ENCODE data around the gene ZDHHC24.
A peak's percentile ranks its signal among the peaks of the same experiment; 100 is the strongest.
"Not testable (repeated sequence)": the region's sequence is repeated elsewhere in the genome, so short reads cannot be mapped to it uniquely, and the experiment has no call there.

Gene ZDHHC24, protein sequence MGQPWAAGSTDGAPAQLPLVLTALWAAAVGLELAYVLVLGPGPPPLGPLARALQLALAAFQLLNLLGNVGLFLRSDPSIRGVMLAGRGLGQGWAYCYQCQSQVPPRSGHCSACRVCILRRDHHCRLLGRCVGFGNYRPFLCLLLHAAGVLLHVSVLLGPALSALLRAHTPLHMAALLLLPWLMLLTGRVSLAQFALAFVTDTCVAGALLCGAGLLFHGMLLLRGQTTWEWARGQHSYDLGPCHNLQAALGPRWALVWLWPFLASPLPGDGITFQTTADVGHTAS

DNA sequence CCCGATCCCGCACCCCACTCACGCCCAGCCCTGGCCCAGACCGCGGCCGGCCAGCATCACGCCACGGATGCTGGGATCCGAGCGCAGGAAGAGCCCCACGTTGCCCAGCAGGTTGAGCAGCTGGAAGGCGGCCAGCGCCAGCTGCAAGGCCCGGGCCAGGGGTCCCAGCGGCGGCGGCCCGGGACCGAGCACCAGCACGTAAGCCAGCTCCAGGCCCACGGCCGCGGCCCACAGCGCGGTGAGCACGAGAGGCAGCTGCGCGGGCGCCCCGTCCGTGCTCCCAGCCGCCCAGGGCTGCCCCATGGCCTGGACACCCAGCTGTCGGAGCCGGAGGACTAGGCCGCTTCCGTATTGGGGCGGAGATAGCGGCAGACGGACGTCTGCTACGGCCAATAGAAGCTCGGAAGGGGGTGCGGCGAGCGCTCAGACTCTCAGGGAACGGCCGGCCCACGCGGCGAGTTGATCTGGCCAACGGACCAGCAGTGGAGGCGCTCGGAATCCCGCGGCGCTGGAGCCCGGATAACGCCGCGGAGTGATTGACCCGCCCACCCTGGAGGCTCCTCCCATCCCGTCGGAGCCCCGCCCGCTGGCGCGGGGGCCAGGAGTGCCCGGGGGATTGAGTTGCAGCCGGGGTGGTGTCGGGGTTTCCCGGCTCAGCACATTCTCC lies at the start of gene ZDHHC24:
TSS of gene ZDHHC24 (minus strand) at position 348 of the 667 bp plus-strand sequence. CDS start at position 303, 45 bp downstream.
- DNase-seq, result peak; percentile 92

DNA sequence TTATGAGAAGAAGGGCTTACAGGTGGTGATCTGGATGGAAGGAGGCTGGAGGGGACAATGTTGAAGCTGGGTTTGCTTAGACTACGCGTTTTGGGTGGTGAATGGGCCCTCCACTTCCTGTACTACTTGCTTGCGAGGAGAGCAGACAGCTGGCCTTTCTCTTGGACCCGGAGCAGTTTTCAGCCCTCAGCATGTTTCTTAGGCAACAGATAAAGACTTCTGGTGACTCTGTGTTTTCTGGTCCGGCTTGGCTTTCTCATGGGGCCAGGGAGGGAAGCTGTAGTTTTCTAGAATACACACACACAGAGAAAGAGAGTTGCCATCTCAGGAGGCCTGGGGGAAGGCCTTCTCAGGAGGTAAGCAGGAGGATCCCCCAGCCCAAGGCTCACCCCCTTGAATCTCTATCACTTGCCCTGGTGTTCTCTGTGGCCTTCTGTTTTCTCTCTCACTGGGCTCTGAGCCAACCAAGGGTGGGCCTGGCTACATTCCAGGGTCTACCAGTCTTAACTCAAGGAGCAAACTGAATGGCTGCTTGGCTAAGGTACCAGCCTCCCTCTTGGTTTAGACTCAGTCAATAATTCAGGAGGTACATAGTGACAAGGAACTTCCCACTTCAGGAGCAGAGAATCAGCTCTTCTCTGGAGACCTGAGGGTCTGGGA lies 49.5 kb upstream of the ZDHHC24 start:
- no peak for DNase-seq

DNA sequence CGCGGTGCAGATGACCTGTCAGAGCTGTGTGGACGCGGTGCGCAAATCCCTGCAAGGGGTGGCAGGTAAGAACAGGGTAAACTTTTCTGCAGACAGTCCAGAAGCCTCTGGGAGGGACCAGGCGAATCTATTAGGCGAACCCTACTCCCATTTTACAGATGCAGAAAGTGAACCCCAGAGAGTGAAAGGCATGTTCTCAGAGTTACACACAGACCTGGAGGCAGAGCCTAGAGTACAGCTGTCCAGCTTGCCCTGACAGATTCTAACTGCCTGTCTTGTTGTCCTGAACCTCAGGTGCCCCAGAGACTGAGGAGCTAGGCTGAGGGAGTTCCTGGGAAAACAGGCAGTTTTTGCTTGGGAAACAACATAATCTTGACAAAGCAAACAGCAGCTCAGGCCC lies 47.8 kb upstream of the ZDHHC24 start:
- DNase-seq, result no peak

DNA sequence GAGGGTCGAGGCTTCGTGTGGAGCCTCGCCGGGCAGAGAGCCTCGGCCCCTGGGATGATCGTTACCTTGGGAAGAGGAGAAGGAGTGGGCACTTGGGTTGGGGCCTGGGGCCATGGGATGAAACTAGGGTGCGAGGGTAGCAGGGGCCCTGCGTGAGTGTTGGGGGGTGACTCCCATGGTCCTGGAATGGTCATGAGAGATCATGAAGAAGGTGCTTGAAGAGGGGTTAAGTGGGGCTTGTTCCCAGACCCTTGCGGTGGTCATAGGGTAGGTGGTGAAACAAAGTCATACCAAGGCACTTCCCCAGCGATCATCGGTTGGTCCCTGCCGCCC lies 47.4 kb upstream of the ZDHHC24 start:
- no peak for DNase-seq

- peak; percentile 93 for DNase-seq
Observed at GRCh38 chr11:66592457-66593302, 46.8 kb upstream of the ZDHHC24 start, which contains the start of the genes CCDC87 and CCS. CCDC87 (minus strand) TSS chr11:66593063; CDS start chr11:66593015, 48 bp downstream. CCS (plus strand) TSS chr11:66593185; CDS start chr11:66593262, 77 bp downstream.

GRCh38 chr11:66591175-66591574 lies 45.3 kb upstream of the ZDHHC24 start:
- DNase-seq, result no peak

GRCh38 chr11:66589996-66590675 lies 44.3 kb upstream of the ZDHHC24 start:
- DNase-seq, result no peak

- not testable (repeated sequence) for DNase-seq
Observed at GRCh38 chr11:66589315-66589714, 43.5 kb upstream of the ZDHHC24 start.

- DNase-seq, result no peak
Observed at GRCh38 chr11:66586136-66586535, 40.3 kb upstream of the ZDHHC24 start.

DNA sequence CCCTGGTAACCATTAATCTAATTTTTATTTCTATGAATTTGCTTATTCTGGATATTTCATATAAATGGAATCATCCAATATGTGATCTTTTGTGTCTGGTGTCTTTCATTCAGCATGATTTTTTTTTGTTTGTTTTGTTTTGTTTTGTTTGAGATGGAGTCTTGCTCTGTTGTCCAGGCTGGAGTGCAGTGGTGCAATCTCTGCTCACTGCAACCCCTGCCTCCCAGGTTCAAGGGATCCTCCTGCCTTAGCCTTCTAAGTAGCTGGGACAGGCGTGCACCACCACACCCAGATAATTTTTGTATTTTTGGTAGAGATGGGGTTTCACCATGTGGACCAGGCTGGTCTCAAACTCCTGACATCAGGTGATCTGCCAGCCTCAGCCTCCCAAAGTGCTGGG lies 39.6 kb upstream of the ZDHHC24 start:
- DNase-seq, result not testable (repeated sequence)

DNA sequence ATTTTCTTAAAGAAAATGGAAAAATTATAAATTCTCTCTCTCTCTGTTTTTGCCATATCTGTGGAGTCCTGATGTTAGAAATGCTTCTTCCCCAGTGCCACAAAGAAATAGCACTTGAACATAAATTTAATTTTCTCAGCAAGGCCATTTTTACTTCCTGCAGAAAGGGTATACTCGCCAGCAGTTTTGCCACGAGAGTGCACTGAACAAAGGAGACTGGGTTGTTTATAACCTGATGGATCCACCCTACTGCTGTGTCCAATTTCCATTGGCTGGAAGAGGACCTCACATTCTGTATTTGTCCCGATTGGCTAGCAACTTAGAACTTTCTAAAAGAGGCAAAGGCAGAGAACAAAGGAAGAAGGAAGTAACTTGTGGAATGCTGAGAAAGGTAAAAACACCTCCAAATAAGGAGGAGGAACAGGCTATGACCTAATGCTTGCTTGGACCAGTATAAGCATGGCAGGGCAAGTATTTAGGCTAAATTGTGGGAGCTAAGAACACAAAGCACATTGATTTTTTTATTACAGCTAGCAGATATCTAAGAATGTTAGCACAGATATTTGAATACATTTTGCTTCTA lies 36.8 kb upstream of the ZDHHC24 start:
- not testable (repeated sequence) for DNase-seq

- no peak for DNase-seq
Observed at GRCh38 chr11:66581261-66581660, 35.4 kb upstream of the ZDHHC24 start.

- DNase-seq, result no peak
Observed at GRCh38 chr11:66580803-66581202, 35.0 kb upstream of the ZDHHC24 start.

- DNase-seq, result peak; percentile 39
Observed at GRCh38 chr11:66579017-66579606, 33.3 kb upstream of the ZDHHC24 start.

- DNase-seq, result no peak
Observed at GRCh38 chr11:66570850-66571180, 25.0 kb upstream of the ZDHHC24 start.

DNA sequence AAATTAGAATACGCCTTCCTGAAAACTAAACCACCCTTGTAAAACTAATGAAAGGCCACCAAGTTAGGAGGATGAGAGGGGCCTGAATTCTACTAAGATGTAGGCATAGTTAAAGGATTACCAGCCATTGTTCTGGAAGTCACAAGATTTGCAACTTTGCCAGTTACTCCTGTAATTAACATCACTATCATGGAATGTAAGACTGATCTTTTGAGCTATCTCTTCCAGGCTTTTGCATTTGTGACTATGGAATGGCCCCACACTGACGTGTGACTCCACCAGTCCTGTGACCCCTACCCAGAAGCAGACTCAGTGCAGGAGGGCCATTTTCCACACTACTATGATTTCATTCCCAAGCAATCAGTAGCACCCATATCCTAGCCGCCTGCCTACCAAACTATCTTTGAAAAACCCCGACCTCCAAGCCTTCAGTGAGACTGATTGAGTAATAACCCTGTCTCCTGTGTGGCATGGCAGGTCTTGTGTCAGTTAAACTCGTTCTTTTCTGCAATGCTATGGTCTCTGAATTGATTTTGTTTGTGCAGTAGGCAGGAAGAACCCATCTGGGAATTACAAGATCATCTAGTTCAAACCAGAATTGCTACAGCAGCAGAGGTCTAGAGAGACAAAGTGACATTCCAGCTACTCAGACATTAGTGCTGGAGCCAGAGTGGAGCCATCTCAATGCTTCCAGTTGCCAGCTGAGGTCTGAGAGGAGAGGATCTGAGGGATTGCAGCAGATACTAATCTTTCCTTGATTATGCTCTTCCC lies 24.4 kb upstream of the ZDHHC24 start:
- DNase-seq, result no peak

- DNase-seq, result no peak
Observed at GRCh38 chr11:66569076-66569475, 23.2 kb upstream of the ZDHHC24 start.

- DNase-seq, result peak; percentile 18
Observed at GRCh38 chr11:66568124-66568916, 22.5 kb upstream of the ZDHHC24 start, which contains the start of gene CTSF. CTSF (minus strand) TSS chr11:66568606; CDS start chr11:66568486, 120 bp downstream.

GRCh38 chr11:66567787-66568123 lies 21.9 kb upstream of the ZDHHC24 start:
- DNase-seq, result no peak

DNA sequence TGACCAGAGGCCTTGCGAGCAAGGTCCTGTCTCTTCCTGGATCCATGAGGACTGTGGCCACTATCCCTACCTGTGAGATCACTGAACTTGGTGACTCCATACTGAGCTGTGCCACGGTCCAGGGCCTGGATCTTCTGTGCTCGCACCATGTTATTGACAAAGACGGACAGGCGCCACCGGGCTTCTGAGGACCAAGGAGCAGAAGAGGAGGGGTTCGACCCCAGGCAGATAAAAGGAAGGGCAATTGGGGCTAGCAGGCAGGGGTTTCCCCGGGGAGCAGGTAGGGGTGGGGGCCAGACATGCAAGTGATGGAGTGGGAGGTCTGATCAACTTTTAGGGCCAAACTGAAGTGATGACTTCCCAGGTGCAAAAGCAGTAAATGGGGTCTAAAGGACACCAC lies 20.4 kb upstream of the ZDHHC24 start:
- no peak for DNase-seq
